K562 (cell line): ENCODE results near the gene GPC3. TPM values are rescaled to one million over a fixed set of nuclear protein-coding genes. Genes with fewer than 3 reads are reported as not detected.

Experiments used
- ATAC-seq: fragments of 200-7000 bp; cut with Tn5 transposase; 3 replicates; pipeline ENCODE4 v1.9.1; 2020; ENCODE audit warnings: moderate library complexity
- BruUV-seq: library from RNA; stranded (reverse); fragments of 400-500 nt; replicated peaks from 2 replicates; lab custom pipeline; 2021; lab: Mats Ljungman, UMichigan
- CTCF ChIA-PET: fragments of 300-600 bp; formaldehyde crosslinking; extraction: SDS; loops from one replicate; lab custom pipeline; 2021; ENCODE audit warnings: low intra/inter-chr PET ratio; lab: Yijun Ruan, JAX
- POLR2A ChIA-PET: fragments of 300-600, 350-650 bp; sonication (Branson Sonifier 250); formaldehyde crosslinking; extraction: SDS; loops from one replicate; lab custom pipeline; 2021; ENCODE audit warnings: antibody characterized with exemption, inconsistent platforms; lab: Yijun Ruan, JAX
- DNase-seq, 4 experiments: peaks; one replicate each; pipeline versions ENCODE4 v3.0.0 to v3.0.0-alpha.2; 2011 to 2018; ENCODE audit warnings: low spot score in 3 of 4, mixed read lengths in 3 of 4; ENCODE audit errors: extremely low read depth in 1 of 4
- FAIRE-seq: peaks from 2 replicates; lab custom pipeline; 2011; peaks lifted over from hg19 to GRCh38; lab: Jason Lieb, UNC
- H2AFZ ChIP-seq: 2 replicates; pipeline ENCODE4 v1.6.0; 2011; ENCODE audit warnings: low read depth, low read length, control low read depth, inconsistent platforms
- H3K27ac ChIP-seq: fragments of 200-600 bp; 3 replicates; pipeline ENCODE4 v1.8.0; 2011; ENCODE audit warnings: low read depth, mild to moderate bottlenecking, control low read depth, inconsistent platforms, low read length, moderate library complexity, mixed read lengths; ENCODE audit errors: extremely low read depth
- H3K27me3 ChIP-seq, 2 experiments: fragments of 300-600 bp in 1 of 2; 2 replicates in 1 of 2; 3 replicates in 1 of 2; pipeline versions ENCODE4 v1.6.0 to v1.8.0; 2011; ENCODE audit warnings: inconsistent platforms in 2 of 2, low read length in 2 of 2, mild to moderate bottlenecking in 1 of 2, mixed read lengths in 1 of 2, moderate library complexity in 1 of 2; ENCODE audit not compliant: control insufficient read depth in 2 of 2, insufficient read depth in 2 of 2
- H3K36me3 ChIP-seq: fragments of 300-600 bp; 3 replicates; pipeline ENCODE4 v1.8.0; 2011; ENCODE audit warnings: mild to moderate bottlenecking, low read length, inconsistent platforms; ENCODE audit not compliant: control insufficient read depth, insufficient read depth
- H3K4me1 ChIP-seq, 2 experiments: fragments of 200-600 bp in 1 of 2; replicated peaks in 1 of 2; 2 replicates in 1 of 2; 3 replicates in 1 of 2; pipeline versions ENCODE4 v1.5.1 to v1.8.0; 2011; ENCODE audit warnings: inconsistent platforms in 2 of 2, low read length in 2 of 2, mild to moderate bottlenecking in 1 of 2, mixed read lengths in 1 of 2, moderate library complexity in 1 of 2; ENCODE audit not compliant: control insufficient read depth in 2 of 2, insufficient read depth in 2 of 2
- H3K4me2 ChIP-seq: 2 replicates; pipeline ENCODE4 v1.6.1; 2011; ENCODE audit warnings: low read length, control low read depth, inconsistent platforms, mixed read lengths; ENCODE audit not compliant: insufficient read depth
- H3K4me3 ChIP-seq: fragments of 200-600 bp; sonication (generic), shearing (Covaris generic); 2 replicates; pipeline ENCODE4 v1.5.1; 2016; ENCODE audit warnings: control low read depth, inconsistent platforms
- H3K79me2 ChIP-seq: fragments of 200-600 bp; 3 replicates; pipeline ENCODE4 v1.8.0; 2011; ENCODE audit warnings: low read length, inconsistent platforms; ENCODE audit not compliant: control insufficient read depth, insufficient read depth
- H3K9ac ChIP-seq, 2 experiments: 2 replicates each; pipeline versions ENCODE4 v1.6.0 to v1.6.1; 2011; ENCODE audit warnings: low read depth in 2 of 2, low read length in 2 of 2, control low read depth in 1 of 2, inconsistent platforms in 1 of 2, mild to moderate bottlenecking in 1 of 2, mixed read lengths in 1 of 2; ENCODE audit not compliant: insufficient read depth in 1 of 2
- H3K9me1 ChIP-seq: one replicate; pipeline ENCODE4 v1.6.0; 2011; ENCODE audit warnings: inconsistent platforms, mild to moderate bottlenecking, low read length, moderate library complexity; ENCODE audit not compliant: control insufficient read depth, insufficient read depth
- H3K9me3 ChIP-seq: replicated peaks from 2 replicates; pipeline ENCODE4 v1.5.1; 2011; ENCODE audit warnings: low read depth, low read length, inconsistent platforms; ENCODE audit not compliant: control insufficient read depth, insufficient read depth
- H4K20me1 ChIP-seq: replicated peaks from 2 replicates; pipeline ENCODE4 v1.6.1; 2011; ENCODE audit warnings: low read length, inconsistent platforms, mixed read lengths; ENCODE audit not compliant: control insufficient read depth, insufficient read depth
- CBX3 ChIP-seq, 2 experiments: IDR thresholded peaks; 1 replicate in 1 of 2; 2 replicates in 1 of 2; pipeline ENCODE4 v1.6.1; 2012; ENCODE audit warnings: inconsistent platforms in 2 of 2, low read length in 2 of 2, borderline replicate concordance in 1 of 2, control low read depth in 1 of 2
- ESRRA ChIP-seq: fragments of 450-650 bp; IDR thresholded peaks from 2 replicates; pipeline ENCODE4 v1.6.1; 2014; ENCODE audit warnings: low read depth, mild to moderate bottlenecking, moderate library complexity, borderline replicate concordance
- MCM5 ChIP-seq: fragments of 450-650 bp; IDR thresholded peaks from 2 replicates; pipeline ENCODE4 v1.6.1; 2016; ENCODE audit warnings: low read depth
- PHB2 ChIP-seq: fragments of 450-650 bp; IDR thresholded peaks from 2 replicates; pipeline ENCODE4 v1.6.1; 2017; ENCODE audit warnings: low read depth
- PHF21A ChIP-seq: fragments of 450-650 bp; IDR thresholded peaks from 2 replicates; pipeline ENCODE4 v1.6.1; 2017; ENCODE audit warnings: low read depth, borderline replicate concordance
- RFX7 ChIP-seq: fragments of 250-450 bp; sonication (Bioruptor Pico); IDR thresholded peaks from 2 replicates; pipeline ENCODE4 v1.5.1; 2021; ENCODE audit warnings: mild to moderate bottlenecking
- RNF2 ChIP-seq: sonication (generic); IDR thresholded peaks from 2 replicates; pipeline ENCODE4 v1.6.1; 2016
- TOE1 ChIP-seq, 2 experiments: fragments of 450-650 bp in 1 of 2; sonication (generic) in 1 of 2; formaldehyde crosslinking in 1 of 2; IDR thresholded peaks; 2 replicates each; pipeline versions ENCODE4 v1.7.1 to v1.8.0; 2016 to 2022; ENCODE audit warnings: borderline replicate concordance in 2 of 2, mild to moderate bottlenecking in 2 of 2, antibody characterized with exemption in 1 of 2, inconsistent platforms in 1 of 2, low read depth in 1 of 2, missing genetic modification reagents in 1 of 2, moderate library complexity in 1 of 2
- ZNF408 ChIP-seq: fragments of 250-450 bp; sonication (Bioruptor Pico); IDR thresholded peaks from 2 replicates; pipeline ENCODE4 v1.4.0; 2020; ENCODE audit warnings: low read depth, mild to moderate bottlenecking, moderate library complexity
- ZNF507 ChIP-seq: conservative IDR thresholded peaks from 2 replicates; pipeline ENCODE4 v1.6.1; 2017; ENCODE audit warnings: missing genetic modification characterization, missing compliant biosample characterization
- ZNF699 ChIP-seq: fragments of 250-450 bp; sonication (Bioruptor Pico); IDR thresholded peaks from 2 replicates; pipeline ENCODE4 v1.8.0; 2021; ENCODE audit warnings: mild to moderate bottlenecking, moderate library complexity; ENCODE audit not compliant: insufficient replicate concordance
- WGBS: fragments of 100-300 bp; shearing (Covaris generic); methylation state at CpG from one replicate; pipeline ENCODE4 v1.1.6; 2016; ENCODE audit warnings: low coverage, mixed read lengths; ENCODE audit not compliant: insufficient coverage; ENCODE audit errors: missing lambda C conversion rate; 5-methylcytosine and 5-hydroxymethylcytosine counted together
- in situ Hi-C: fragments of 300-500 bp; cut with MboI; formaldehyde crosslinking; loops from 4 replicates; pipeline ENCODE4 v1.15.0; 2018; ENCODE audit warnings: inconsistent platforms, mixed read lengths
- intact Hi-C: fragments of 100-400 bp; cut with micrococcal nuclease; formaldehyde crosslinking; loops from 2 replicates; pipeline ENCODE4 v1.14.2; 2022
- polyA plus RNA-seq, 8 experiments: library from polyadenylated mRNA; depleted of rRNA in 4 of 8; stranded (reverse) in 5 of 8; unstranded in 3 of 8; fragments of >200 nt; fragmentation: Nextera tagmentation in 2 of 8; fragmentation: Illumina TruSeq in 1 of 8; extraction: Ambion mirVana in 2 of 8; extraction: Trizol in 1 of 8; gene quantifications; 2 replicates each; pipeline versions ENCODE4 v1.2.1 to v1.2.3, GENCODE V29; 2011 to 2014; ENCODE audit warnings: inconsistent platforms in 1 of 8, missing spikeins in 1 of 8
- total RNA-seq, 7 experiments: library from RNA; depleted of rRNA in 6 of 7; stranded (reverse); fragments of >200 nt in 6 of 7; fragmentation: Illumina TruSeq in 2 of 7; extraction: Trizol in 2 of 7; gene quantifications; 2 replicates each; pipeline versions ENCODE4 v1.2.1 to v1.2.3, GENCODE V29; 2011 to 2021; ENCODE audit warnings: low replicate concordance in 1 of 7

GPC3 gene
- total and polyA plus RNA-seq, 9 of the 15 experiments (the other 6 are each of a cell fraction or from before 2014, with no cell fraction given), result 0.42 TPM; not detected in 8

DNA sequence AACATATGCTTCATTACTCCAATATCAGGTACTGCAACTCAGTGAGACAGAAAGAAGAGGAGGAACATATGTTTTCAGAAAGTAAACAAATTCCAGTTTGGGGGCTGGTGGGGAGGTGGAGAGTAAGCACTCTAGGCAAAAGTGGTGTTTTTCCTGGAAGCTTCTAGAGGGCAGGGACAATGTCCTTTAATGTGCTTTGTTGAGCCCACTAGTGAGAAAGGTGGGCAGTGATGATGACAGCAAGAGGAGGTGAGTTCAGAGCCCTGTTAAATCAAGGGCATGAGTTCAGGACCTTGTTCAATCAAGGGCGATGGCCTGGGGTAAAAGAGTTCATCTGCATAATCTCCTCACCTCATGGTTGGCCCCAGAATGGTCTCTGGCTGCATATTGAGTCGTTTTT is 38.4 kb downstream of the GPC3 start:
- BruUV-seq, result no TSS peak
- H3K9me1 ChIP-seq, result no peaks in the 10 kb centered on the region
- no peak overlapping the region for H3K27ac ChIP-seq
- DNase-seq, result no peak
- in situ Hi-C loops, result no loop called here
- ChIA-PET POLR2A (no interaction called here), CTCF (no interaction called here)
- no peak overlapping the region for H3K4me3 ChIP-seq
- TF ChIP-seq RNF2, result no peak
- TF ChIP-seq ZNF699, result no peak
- TF ChIP-seq TOE1 (IDR thresholded peaks at IDR 0.05; ENCODE audit: borderline replicate concordance), result no peak
- TF ChIP-seq TOE1 (CRISPR knock-in tag; IDR thresholded peaks at IDR 0.05; ENCODE audit: borderline replicate concordance, low read depth), result no peak
- no peak for TF ChIP-seq PHB2
- no peak for TF ChIP-seq ZNF507 (tag)
- TF ChIP-seq ESRRA, result no peak
- no peak for TF ChIP-seq MCM5
- no peaks in the 10 kb centered on the region for H3K79me2 ChIP-seq
- WGBS, result 8% methylated on average over 2 of the region's 2 CpGs
- no peaks in the 10 kb centered on the region for H3K9me3 ChIP-seq
- intact Hi-C loops, result no loop called here
- ATAC-seq, result no peak
- H4K20me1 ChIP-seq, result no peaks in the 10 kb centered on the region
- no peak overlapping the region for H3K9ac ChIP-seq
- no peaks in the 10 kb centered on the region for H3K27me3 ChIP-seq
- no peak overlapping the region for H3K4me2 ChIP-seq
- no peaks in the 10 kb centered on the region for H3K4me1 ChIP-seq
- FAIRE-seq, result no peak
- no peaks in the 10 kb centered on the region for H3K36me3 ChIP-seq
- H2AFZ ChIP-seq, result no peak overlapping the region

DNA sequence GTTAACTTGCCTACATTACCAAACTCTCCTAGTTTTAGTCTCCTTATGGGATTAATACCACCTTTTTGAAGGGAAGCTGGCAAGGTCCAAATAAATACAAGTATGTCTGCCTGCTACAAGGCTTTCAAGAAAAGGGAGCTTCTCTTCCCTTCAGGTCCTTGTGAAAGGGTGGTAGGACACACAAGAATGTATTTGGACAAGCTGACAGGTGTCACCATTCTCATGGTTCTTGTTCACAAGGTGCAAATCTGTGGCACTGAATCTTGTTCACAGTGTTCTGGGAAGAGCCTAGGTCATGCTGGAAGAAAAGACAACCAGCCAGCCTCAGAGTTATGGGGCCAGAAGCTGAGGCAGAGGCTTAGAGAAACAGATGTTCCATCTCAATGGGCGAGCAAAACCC is 41.9 kb downstream of the GPC3 start:
- no peaks in the 10 kb centered on the region for H3K27me3 ChIP-seq
- no peak for DNase-seq
- H3K4me1 ChIP-seq, result no peaks in the 10 kb centered on the region
- CTCF ChIA-PET, result no interaction called here
- TF ChIP-seq RFX7 (CRISPR knock-in tag) (no peak), PHF21A (no peak), ZNF408 (no peak), CBX3 (IDR thresholded peaks at IDR 0.05; ENCODE audit: borderline replicate concordance in 1 of 2, low read length in 2 of 2) (no peak)
- TF ChIP-seq, all 486 proteins: peak for 0
- Histone ChIP-seq H2AFZ (no peak overlapping the region), H3K9me3 (no peaks in the 10 kb centered on the region), H3K9ac (no peak overlapping the region), H3K79me2 (no peaks in the 10 kb centered on the region), H3K4me3 (no peak overlapping the region), H4K20me1 (no peaks in the 10 kb centered on the region), H3K36me3 (no peaks in the 10 kb centered on the region), H3K9me1 (no peaks in the 10 kb centered on the region), H3K27ac (no peak overlapping the region), H3K4me2 (no peak overlapping the region)
- WGBS, result 0% methylated on average over 1 of the region's 1 CpG
- POLR2A ChIA-PET, result interaction anchor here (0.6 kb wide), 1 partner anchor 1231 kb away, joined by 4 read pairs; no protein-coding TSS in a partner anchor
- intact Hi-C loops (no loop called here), in situ Hi-C loops (no loop called here)
- no TSS peak for BruUV-seq
- FAIRE-seq (no peak), ATAC-seq (no peak)
